PC-3 (cell line): ENCODE results near the gene PHTF2. TPM values are rescaled to one million over a fixed set of nuclear protein-coding genes. Genes with fewer than 3 reads are reported as not detected.

ENCODE experiments used
- ATAC-seq: fragments of 200-7000 bp; cut with Tn5 transposase; 2 replicates; pipeline ENCODE4 v1.9.1; 2020; ENCODE audit warnings: mild to moderate bottlenecking, moderate library complexity
- BruUV-seq: library from RNA; stranded (reverse); fragments of 400-500 nt; replicated peaks from 2 replicates; lab custom pipeline; 2021; lab: Mats Ljungman, UMichigan
- CTCF ChIA-PET: fragments of 300-600 bp; sonication (Branson Sonifier 250); formaldehyde crosslinking; loops from one replicate; lab custom pipeline; 2022; ENCODE audit warnings: antibody characterized with exemption; lab: Charles Lee
- POLR2A ChIA-PET: fragments of 300-600 bp; sonication (Branson Sonifier 250); formaldehyde crosslinking; loops from one replicate; lab custom pipeline; 2022; ENCODE audit warnings: antibody characterized with exemption; ENCODE audit not compliant: unreplicated experiment; lab: Charles Lee
- DNase-seq: peaks from one replicate; pipeline ENCODE4 v3.0.0-alpha.2; 2015
- H2AFZ ChIP-seq: fragments of 300-600 bp; sonication (generic); 2 replicates; pipeline ENCODE4 v1.6.0; 2016; ENCODE audit warnings: antibody characterized with exemption, low read length
- H3F3A ChIP-seq: fragments of 300-600 bp; sonication (generic); one replicate; pipeline ENCODE4 v1.6.0; 2017; ENCODE audit warnings: antibody characterized with exemption, low read length, control low read depth, mild to moderate bottlenecking; ENCODE audit not compliant: unreplicated experiment
- H3K27ac ChIP-seq: fragments of 300-600 bp; sonication (generic); 2 replicates; pipeline ENCODE4 v1.5.1; 2016; ENCODE audit warnings: mild to moderate bottlenecking, low read length
- H3K27me3 ChIP-seq: fragments of 300-600 bp; sonication (generic); 2 replicates; pipeline ENCODE4 v1.6.1; 2016; ENCODE audit warnings: low read length, mixed read lengths
- H3K36me3 ChIP-seq: fragments of 300-600 bp; sonication (generic); 2 replicates; pipeline ENCODE4 v1.6.1; 2016; ENCODE audit warnings: low read depth, mixed run types, low read length, mixed read lengths
- H3K4me1 ChIP-seq: fragments of 300-600 bp; sonication (generic); 2 replicates; pipeline ENCODE4 v1.5.1; 2016; ENCODE audit warnings: low read length; ENCODE audit not compliant: insufficient read depth
- H3K4me2 ChIP-seq: fragments of 300-600 bp; sonication (generic); 2 replicates; pipeline ENCODE4 v1.6.0; 2016; ENCODE audit warnings: low read length
- H3K4me3 ChIP-seq: fragments of 300-600 bp; sonication (generic); 2 replicates; pipeline ENCODE4 v1.5.1; 2016; ENCODE audit warnings: mild to moderate bottlenecking, low read length, mixed read lengths
- H3K79me2 ChIP-seq: fragments of 300-600 bp; sonication (generic); 2 replicates; pipeline ENCODE4 v1.6.1; 2017; ENCODE audit warnings: low read length, mixed read lengths
- H3K9ac ChIP-seq: fragments of 300-600 bp; sonication (generic); 2 replicates; pipeline ENCODE4 v1.6.0; 2016; ENCODE audit warnings: mild to moderate bottlenecking, low read length
- H3K9me2 ChIP-seq: fragments of 300-600 bp; sonication (generic); replicated peaks from 2 replicates; pipeline ENCODE4 v1.6.1; 2016; ENCODE audit warnings: mixed run types, low read length, mixed read lengths
- H3K9me3 ChIP-seq: fragments of 300-600 bp; sonication (generic); 2 replicates; pipeline ENCODE4 v1.6.1; 2016; ENCODE audit warnings: low read length, mixed read lengths
- H4K20me1 ChIP-seq: fragments of 300-600 bp; sonication (generic); 2 replicates; pipeline ENCODE4 v1.6.1; 2016; ENCODE audit warnings: low read length, mixed read lengths
- CTCF ChIP-seq: fragments of 300-600 bp; sonication (generic); conservative IDR thresholded peaks from 2 replicates; pipeline ENCODE4 v1.5.1; 2017; ENCODE audit warnings: antibody characterized with exemption, low read depth, mild to moderate bottlenecking, low read length
- EZH2 ChIP-seq: fragments of 300-600 bp; sonication (generic); IDR thresholded peaks from one replicate; pipeline ENCODE4 v1.6.1; 2017; ENCODE audit warnings: antibody characterized with exemption, mild to moderate bottlenecking, low read length; ENCODE audit not compliant: unreplicated experiment
- EZH2phosphoT487 ChIP-seq: fragments of 300-600 bp; sonication (generic); IDR thresholded peaks from 2 replicates; pipeline ENCODE4 v1.6.1; 2018; ENCODE audit warnings: mild to moderate bottlenecking, antibody characterized with exemption, low read length, borderline replicate concordance
- intact Hi-C: fragments of 100-400 bp; cut with micrococcal nuclease; formaldehyde crosslinking; loops from 2 replicates; pipeline ENCODE4 v1.9.0; 2023
- total RNA-seq: library from RNA; depleted of rRNA; stranded (reverse); fragments of >200 nt; gene quantifications from 2 replicates; pipeline ENCODE4 v1.2.3, GENCODE V29; 2014

Gene PHTF2
- total RNA-seq, 1 experiment from 2014 or later, result 20.4 TPM

- no peaks in the 10 kb centered on the region for H3K27me3 ChIP-seq
- no TSS peak for BruUV-seq
- H3K27ac ChIP-seq, result no peak overlapping the region
- CTCF ChIA-PET, result no interaction called here
- H3K4me1 ChIP-seq, result no peaks in the 10 kb centered on the region
- DNase-seq (no peak), ATAC-seq (no peak)
- intact Hi-C loops, result no loop called here
- no peak overlapping the region for H3K4me3 ChIP-seq
- POLR2A ChIA-PET, result no interaction called here
- no peak overlapping the region for H2AFZ ChIP-seq
- no peaks in the 10 kb centered on the region for H3K9me3 ChIP-seq
- no peaks in the 10 kb centered on the region for H3K9me2 ChIP-seq
- H4K20me1 ChIP-seq, result no peaks in the 10 kb centered on the region
- no peaks in the 10 kb centered on the region for H3K36me3 ChIP-seq
- H3K9ac ChIP-seq, result no peak overlapping the region
- TF ChIP-seq CTCF, result no peak
- no peak for TF ChIP-seq EZH2
- TF ChIP-seq EZH2phosphoT487, result no peak
- H3K79me2 ChIP-seq, result no peaks in the 10 kb centered on the region
- H3K4me2 ChIP-seq, result no peak overlapping the region
- no peaks in the 10 kb centered on the region for H3F3A ChIP-seq
These were observed 57.0 kb downstream of the PHTF2 start for GRCh38 chr7:77855371-77856083.

GRCh38 chr7:77858278-77858677, 59.7 kb downstream of the PHTF2 start:
- POLR2A ChIA-PET, result no interaction called here
- H2AFZ ChIP-seq, result no peak overlapping the region
- no peaks in the 10 kb centered on the region for H3K9me2 ChIP-seq
- DNase-seq, result no peak
- H3K79me2 ChIP-seq, result no peaks in the 10 kb centered on the region
- CTCF ChIA-PET, result no interaction called here
- H3K9ac ChIP-seq, result no peak overlapping the region
- H3K27ac ChIP-seq, result no peak overlapping the region
- TF ChIP-seq CTCF (no peak), EZH2phosphoT487 (no peak), EZH2 (no peak)
- no peak overlapping the region for H3K4me3 ChIP-seq
- intact Hi-C loops, result no loop called here
- no peaks in the 10 kb centered on the region for H3F3A ChIP-seq
- H3K4me1 ChIP-seq, result no peaks in the 10 kb centered on the region
- no TSS peak for BruUV-seq
- no peaks in the 10 kb centered on the region for H4K20me1 ChIP-seq
- H3K9me3 ChIP-seq, result no peaks in the 10 kb centered on the region
- no peak overlapping the region for H3K4me2 ChIP-seq
- no peaks in the 10 kb centered on the region for H3K36me3 ChIP-seq
- H3K27me3 ChIP-seq, result no peaks in the 10 kb centered on the region
- no peak for ATAC-seq

- no peaks in the 10 kb centered on the region for H3K27me3 ChIP-seq
- H4K20me1 ChIP-seq, result no peaks in the 10 kb centered on the region
- no TSS peak for BruUV-seq
- H3K9me3 ChIP-seq, result no peaks in the 10 kb centered on the region
- H3K4me1 ChIP-seq, result no peaks in the 10 kb centered on the region
- H3K4me2 ChIP-seq, result no peak overlapping the region
- H3K27ac ChIP-seq, result no peak overlapping the region
- H3F3A ChIP-seq, result no peaks in the 10 kb centered on the region
- CTCF ChIA-PET, result no interaction called here
- no peak overlapping the region for H3K4me3 ChIP-seq
- H3K9ac ChIP-seq, result no peak overlapping the region
- intact Hi-C loops, result no loop called here
- TF ChIP-seq EZH2phosphoT487 (no peak), CTCF (no peak), EZH2 (no peak)
- no peaks in the 10 kb centered on the region for H3K9me2 ChIP-seq
- no peak overlapping the region for H2AFZ ChIP-seq
- H3K36me3 ChIP-seq, result no peaks in the 10 kb centered on the region
- ATAC-seq (no peak), DNase-seq (no peak)
- no peaks in the 10 kb centered on the region for H3K79me2 ChIP-seq
- POLR2A ChIA-PET, result no interaction called here
These were observed 60.8 kb downstream of the PHTF2 start for GRCh38 chr7:77859343-77859742.
